GM12892 (cell line): ENCODE data around the gene CNGA4.

Source experiments
- POLR2A ChIP-seq: IDR thresholded peaks from 2 replicates; pipeline ENCODE4 v1.6.1; 2011; ENCODE audit warnings: low read depth, low read length, control low read depth
- TAF1 ChIP-seq: IDR thresholded peaks from 2 replicates; pipeline ENCODE4 v1.6.1; 2011; ENCODE audit warnings: low read depth, mild to moderate bottlenecking, control low read depth, low read length, borderline replicate concordance

- TF ChIP-seq TAF1 (no peak), POLR2A (no peak)
Observed at GRCh38 chr11:6200975-6201374, 37.9 kb upstream of the CNGA4 start.
